Upper lobe of left lung (tissue), 6 donors: ENCODE results near the gene LUZP1. TPM values are rescaled to one million over a fixed set of nuclear protein-coding genes. Genes with fewer than 3 reads are reported as not detected.

Experiments
- ATAC-seq, 2 donors: fragments of 200-7000 bp; cut with Tn5 transposase; one replicate each; pipeline ENCODE4 v1.9.1; 2022; ENCODE audit warnings: mild to moderate bottlenecking in 2 of 2, moderate library complexity in 2 of 2; ENCODE audit not compliant: low FRiP score in 2 of 2
- DNase-seq, 2 donors: peaks; one replicate each; pipeline ENCODE4 v3.0.0-alpha.2; 2019 to 2020
- H3K27ac ChIP-seq, 4 donors: fragments of 200-600 bp; sonication (generic); one replicate each; pipeline ENCODE4 v1.5.1; 2016 to 2019
- H3K27me3 ChIP-seq, 4 donors: fragments of 200-600 bp; sonication (generic); one replicate each; pipeline ENCODE4 v1.5.1; 2017 to 2019
- H3K36me3 ChIP-seq, 4 donors: fragments of 200-600 bp; sonication (generic); one replicate each; pipeline ENCODE4 v1.5.1; 2016 to 2019
- H3K4me1 ChIP-seq, 4 donors: fragments of 200-600 bp; sonication (generic); one replicate each; pipeline ENCODE4 v1.5.1; 2018 to 2019
- H3K4me3 ChIP-seq, 4 donors: fragments of 200-600 bp; sonication (generic); one replicate each; pipeline ENCODE4 v1.5.1; 2017 to 2019; ENCODE audit warnings: mild to moderate bottlenecking in 2 of 4, moderate library complexity in 1 of 4
- H3K9me3 ChIP-seq, 4 donors: fragments of 200-600 bp; sonication (generic); one replicate each; pipeline ENCODE4 v1.5.1; 2018 to 2019
- EP300 ChIP-seq, 4 donors: sonication (generic); formaldehyde crosslinking; IDR thresholded peaks; one replicate each; pipeline ENCODE4 v1.5.1; 2017; ENCODE audit warnings: antibody characterized with exemption in 4 of 4, control low read depth in 2 of 4
- POLR2A ChIP-seq, 4 donors: fragments of 450-650 bp; IDR thresholded peaks; one replicate each; pipeline ENCODE4 v1.5.1; 2016 to 2017; ENCODE audit warnings: antibody characterized with exemption in 4 of 4, mild to moderate bottlenecking in 2 of 4
- POLR2AphosphoS5 ChIP-seq, 2 donors: sonication (generic); formaldehyde crosslinking; IDR thresholded peaks; one replicate each; pipeline ENCODE4 v1.5.1; 2017; ENCODE audit warnings: antibody characterized with exemption in 2 of 2
- WGBS, 2 donors: methylation state at CpG; one replicate each; pipeline ENCODE4 v1.1.5; 2017 to 2018; 5-methylcytosine and 5-hydroxymethylcytosine counted together
- total RNA-seq, 6 donors: library from RNA; depleted of rRNA in 4 of 6; stranded (reverse); fragments of >200 nt in 4 of 6; gene quantifications; one replicate each; pipeline versions ENCODE4 v1.1.0 to v1.2.1, GENCODE V29; 2016 to 2021
- TF ChIP-seq, protein P1 (sequence below), 6 experiments: fragments of 450-650 bp in 4 of 6; fragments of 200-600 bp in 2 of 6; sonication (generic) in 2 of 6; IDR thresholded peaks; one replicate each; pipeline ENCODE4 v1.5.1; 2016 to 2019; ENCODE audit warnings: antibody characterized with exemption in 6 of 6
- donor health status: DM: no; HTN: no; CAD: no; lungs with moderate emphysema.
- donor health status: DM: no; HTN: yes; CAD: no; lungs with severe emphysema.

LUZP1 gene
- total RNA-seq, 6 donors from 2014 or later: 12.6 to 33.0 (median 21.2) TPM

DNA sequence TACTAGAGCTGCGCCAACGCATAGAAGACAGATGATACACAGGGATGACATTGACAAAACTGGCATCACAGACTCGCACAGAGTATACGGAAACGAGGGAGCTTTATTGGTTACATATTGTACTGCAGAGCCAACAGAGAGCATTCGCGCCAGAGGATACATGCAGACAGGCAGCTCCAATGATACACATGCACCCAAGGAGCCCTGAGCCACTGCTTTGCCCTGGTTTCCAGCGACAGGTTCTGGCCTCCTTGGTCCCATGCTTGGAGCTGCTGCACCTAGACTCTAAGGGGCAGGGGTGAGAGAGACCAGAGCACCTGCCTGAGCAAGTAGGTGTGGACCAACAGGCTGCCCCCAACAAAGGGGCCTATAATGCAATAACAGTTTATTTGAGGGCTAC, 83.8 kb downstream of the LUZP1 start:
- Histone ChIP-seq H3K36me3 (peaks cover 16 to 98% (median 65%) of the 10 kb centered on the region in 4 donors), H3K27me3 (no peaks in the 10 kb centered on the region), H3K4me3 (no peak overlapping the region), H3K27ac (no peak overlapping the region), H3K4me1 (peaks cover 0 to 13% (median 7%) of the 10 kb centered on the region in 4 donors), H3K9me3 (no peaks in the 10 kb centered on the region)
- ATAC-seq (no peak), DNase-seq (no peak)
- 94 to 97% methylated on average over 8 of the region's 8 CpGs for WGBS, 2 donors
- TF ChIP-seq, protein P1, sequence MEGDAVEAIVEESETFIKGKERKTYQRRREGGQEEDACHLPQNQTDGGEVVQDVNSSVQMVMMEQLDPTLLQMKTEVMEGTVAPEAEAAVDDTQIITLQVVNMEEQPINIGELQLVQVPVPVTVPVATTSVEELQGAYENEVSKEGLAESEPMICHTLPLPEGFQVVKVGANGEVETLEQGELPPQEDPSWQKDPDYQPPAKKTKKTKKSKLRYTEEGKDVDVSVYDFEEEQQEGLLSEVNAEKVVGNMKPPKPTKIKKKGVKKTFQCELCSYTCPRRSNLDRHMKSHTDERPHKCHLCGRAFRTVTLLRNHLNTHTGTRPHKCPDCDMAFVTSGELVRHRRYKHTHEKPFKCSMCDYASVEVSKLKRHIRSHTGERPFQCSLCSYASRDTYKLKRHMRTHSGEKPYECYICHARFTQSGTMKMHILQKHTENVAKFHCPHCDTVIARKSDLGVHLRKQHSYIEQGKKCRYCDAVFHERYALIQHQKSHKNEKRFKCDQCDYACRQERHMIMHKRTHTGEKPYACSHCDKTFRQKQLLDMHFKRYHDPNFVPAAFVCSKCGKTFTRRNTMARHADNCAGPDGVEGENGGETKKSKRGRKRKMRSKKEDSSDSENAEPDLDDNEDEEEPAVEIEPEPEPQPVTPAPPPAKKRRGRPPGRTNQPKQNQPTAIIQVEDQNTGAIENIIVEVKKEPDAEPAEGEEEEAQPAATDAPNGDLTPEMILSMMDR (IDR thresholded peaks at IDR 0.05): no peak
- TF ChIP-seq POLR2AphosphoS5 (IDR thresholded peaks at IDR 0.05) (no peak), POLR2A (IDR thresholded peaks at IDR 0.05) (no peak), EP300 (IDR thresholded peaks at IDR 0.05) (no peak)

GRCh38 chr1:23083714-23084480, 84.8 kb downstream of the LUZP1 start:
- H3K27me3 ChIP-seq: no peaks in the 10 kb centered on the region
- DNase-seq (no peak), ATAC-seq (peak in 1 of 2 donors; percentile 59)
- peaks cover 0 to 13% (median 7%) of the 10 kb centered on the region in 4 donors for H3K4me1 ChIP-seq
- H3K9me3 ChIP-seq: no peaks in the 10 kb centered on the region
- peaks cover 25 to 98% (median 72%) of the 10 kb centered on the region in 4 donors for H3K36me3 ChIP-seq
- no peak overlapping the region for H3K27ac ChIP-seq
- TF ChIP-seq EP300 (IDR thresholded peaks at IDR 0.05): no peak
- H3K4me3 ChIP-seq: no peak overlapping the region
- 60 to 65% methylated on average over 5 of the region's 5 CpGs for WGBS, 2 donors

- peaks cover 32 to 97% (median 69%) of the 10 kb centered on the region in 4 donors for H3K36me3 ChIP-seq
- no peaks in the 10 kb centered on the region for H3K9me3 ChIP-seq
- H3K4me3 ChIP-seq: no peak overlapping the region
- no peaks in the 10 kb centered on the region for H3K27me3 ChIP-seq
- 89 to 95% methylated on average over 3 of the region's 3 CpGs for WGBS, 2 donors
- no peak overlapping the region for H3K27ac ChIP-seq
- peaks cover 0 to 13% (median 7%) of the 10 kb centered on the region in 4 donors for H3K4me1 ChIP-seq
- ATAC-seq (no peak), DNase-seq (no peak)
- TF ChIP-seq, protein P1 (IDR thresholded peaks at IDR 0.05): peak in 1 of 6 experiments; percentile 7
- TF ChIP-seq POLR2AphosphoS5 (IDR thresholded peaks at IDR 0.05): no peak
- no peak for TF ChIP-seq POLR2A (IDR thresholded peaks at IDR 0.05)
- TF ChIP-seq EP300 (IDR thresholded peaks at IDR 0.05): no peak
Measured at GRCh38 chr1:23081376-23081775, 87.3 kb downstream of the LUZP1 start.

GRCh38 chr1:23080885-23081284, 87.8 kb downstream of the LUZP1 start:
- WGBS, 2 donors: 95 to 100% methylated on average over 3 of the region's 3 CpGs
- no peak for TF ChIP-seq EP300 (IDR thresholded peaks at IDR 0.05)
- TF ChIP-seq, protein P1 (IDR thresholded peaks at IDR 0.05): no peak
- no peak for TF ChIP-seq POLR2AphosphoS5 (IDR thresholded peaks at IDR 0.05)
- TF ChIP-seq POLR2A (IDR thresholded peaks at IDR 0.05): no peak
- Histone ChIP-seq H3K27me3 (no peaks in the 10 kb centered on the region), H3K4me3 (no peak overlapping the region), H3K36me3 (peaks cover 32 to 92% (median 65%) of the 10 kb centered on the region in 4 donors), H3K27ac (no peak overlapping the region), H3K4me1 (peaks cover 0 to 13% (median 7%) of the 10 kb centered on the region in 4 donors), H3K9me3 (no peaks in the 10 kb centered on the region)
- ATAC-seq (no peak), DNase-seq (no peak)

DNA sequence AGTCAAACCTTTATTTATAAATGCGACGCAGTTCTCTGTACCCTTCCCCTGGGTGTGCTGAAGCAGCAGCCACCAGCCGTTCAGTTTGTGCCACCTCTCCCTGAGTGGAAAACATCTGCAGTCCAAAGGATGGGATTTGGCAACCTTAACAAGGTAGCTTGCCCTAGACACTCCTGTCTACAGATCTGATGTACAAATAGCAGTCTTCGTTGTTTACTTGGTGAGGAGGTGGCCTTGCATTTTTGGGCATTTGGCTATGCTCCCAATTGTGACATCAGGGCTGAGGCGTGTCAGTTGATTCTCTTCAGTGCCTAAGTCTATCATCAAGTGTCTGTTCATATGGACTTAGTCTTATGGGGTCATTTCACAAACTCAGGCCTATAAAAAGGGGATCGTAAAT, 89.6 kb downstream of the LUZP1 start:
- DNase-seq (no peak), ATAC-seq (no peak)
- peaks cover 32 to 85% (median 60%) of the 10 kb centered on the region in 4 donors for H3K36me3 ChIP-seq
- no peaks in the 10 kb centered on the region for H3K27me3 ChIP-seq
- TF ChIP-seq, protein P1 (IDR thresholded peaks at IDR 0.05): no peak
- no peak for TF ChIP-seq POLR2A (IDR thresholded peaks at IDR 0.05)
- no peak for TF ChIP-seq EP300 (IDR thresholded peaks at IDR 0.05)
- no peak for TF ChIP-seq POLR2AphosphoS5 (IDR thresholded peaks at IDR 0.05)
- WGBS, 2 donors: 85 to 88% methylated on average over 6 of the region's 6 CpGs
- H3K27ac ChIP-seq: no peak overlapping the region
- no peak overlapping the region for H3K4me3 ChIP-seq
- H3K9me3 ChIP-seq: no peaks in the 10 kb centered on the region
- peaks cover 0 to 10% (median 6%) of the 10 kb centered on the region in 4 donors for H3K4me1 ChIP-seq
